NCI-H146 treated with DMSO at 0.1 percent for 48 hours (cell line): ENCODE results near the gene EPS8.
"Not testable (repeated sequence)": the region's sequence is repeated elsewhere in the genome, so short reads cannot be mapped to it uniquely, and the experiment has no call there.

Source experiments
- DNase-seq: peaks from one replicate; lab custom pipeline; 2025; ENCODE audit not compliant: unreplicated experiment; lab: John Stamatoyannopoulos, UW

EPS8 gene

DNA sequence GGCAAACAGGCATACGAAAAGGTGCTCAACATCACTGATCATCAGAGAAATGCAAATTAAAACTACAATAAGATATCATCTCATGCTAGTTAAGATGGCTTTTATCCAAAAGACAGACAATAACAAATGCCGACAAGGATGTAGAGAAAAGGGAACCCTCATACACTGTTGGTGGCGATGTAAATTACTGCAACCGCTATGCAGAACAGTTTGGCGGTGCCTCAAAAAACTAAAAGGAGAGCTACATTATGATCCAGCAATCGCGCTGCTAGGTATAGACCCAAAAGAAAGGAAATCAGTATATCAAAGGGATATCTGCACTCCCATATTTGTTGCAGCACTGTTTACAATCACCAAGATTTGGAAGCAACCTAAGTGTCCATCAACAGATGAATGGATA, 27.0 kb downstream of the EPS8 start:
- DNase-seq = not testable (repeated sequence)

DNA sequence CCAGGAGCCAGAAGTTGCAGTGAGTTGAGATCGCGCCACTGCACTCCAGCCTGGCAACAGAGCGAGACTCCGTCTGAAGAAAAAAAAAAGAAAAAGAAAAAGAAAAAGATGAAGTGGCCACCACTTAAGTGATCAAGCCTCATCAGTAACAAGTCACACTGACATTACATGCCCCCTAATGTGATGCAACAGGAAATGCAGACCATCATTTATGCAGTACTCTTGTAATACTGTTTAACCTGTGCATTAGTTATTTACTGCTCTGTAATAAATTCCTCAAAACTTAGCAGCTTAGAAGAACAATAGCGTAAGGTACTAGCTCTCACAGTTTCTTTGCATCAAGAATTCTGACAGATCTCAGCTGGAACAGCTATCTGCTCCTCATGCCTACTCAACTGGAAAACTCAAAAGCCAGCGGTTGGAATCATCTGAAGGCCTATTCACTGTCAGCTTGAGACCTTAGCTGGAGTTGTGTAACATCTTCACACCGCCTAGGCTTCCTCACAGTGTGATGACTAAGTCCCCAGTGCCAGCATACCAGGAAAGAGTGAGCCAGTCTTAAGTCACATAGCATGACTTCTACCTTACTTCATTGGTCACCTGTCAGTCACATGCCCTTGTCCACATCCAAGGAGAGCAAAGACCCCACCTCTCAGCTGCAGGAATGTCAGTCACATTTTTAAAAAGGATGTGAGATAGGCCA, 31.5 kb downstream of the EPS8 start:
- DNase-seq = no peak

DNA sequence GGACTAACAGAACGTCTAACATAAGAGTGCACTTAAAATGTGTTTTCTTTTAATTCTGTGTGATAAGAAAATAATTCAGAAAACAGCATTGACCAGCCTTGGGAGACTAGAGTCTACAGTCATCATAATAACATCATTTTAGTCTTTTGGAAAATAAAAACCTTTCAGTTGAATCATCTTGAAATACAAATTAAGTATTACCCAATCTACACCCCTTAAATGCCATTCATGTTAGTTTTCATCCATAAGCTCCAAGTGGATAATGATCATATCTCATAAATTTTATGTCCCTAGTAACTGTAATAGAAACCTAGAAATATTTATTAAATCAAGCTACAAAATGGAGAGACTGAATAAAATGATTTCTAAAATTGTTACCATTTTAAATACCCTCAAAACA, 32.4 kb downstream of the EPS8 start:
- DNase-seq = no peak

DNA sequence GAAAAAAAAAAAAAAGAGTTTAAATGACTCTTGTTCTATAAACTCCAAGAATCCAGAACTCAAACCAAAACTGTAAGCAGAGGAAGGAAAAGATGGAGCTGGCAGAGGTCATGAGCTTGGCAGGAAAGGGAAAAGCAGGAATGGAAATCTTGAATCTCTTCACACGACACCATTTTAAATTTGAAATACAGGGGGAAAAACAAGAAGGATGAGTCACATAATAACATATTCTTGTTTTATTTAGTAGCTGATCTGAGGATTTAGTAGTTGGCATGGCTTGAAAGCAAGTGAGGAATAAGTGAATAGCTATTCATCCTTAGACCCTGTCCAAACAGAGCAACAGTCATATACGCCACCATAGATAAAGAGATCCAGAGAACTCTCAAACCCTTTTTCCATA, 35.0 kb downstream of the EPS8 start:
- DNase-seq = no peak

DNA sequence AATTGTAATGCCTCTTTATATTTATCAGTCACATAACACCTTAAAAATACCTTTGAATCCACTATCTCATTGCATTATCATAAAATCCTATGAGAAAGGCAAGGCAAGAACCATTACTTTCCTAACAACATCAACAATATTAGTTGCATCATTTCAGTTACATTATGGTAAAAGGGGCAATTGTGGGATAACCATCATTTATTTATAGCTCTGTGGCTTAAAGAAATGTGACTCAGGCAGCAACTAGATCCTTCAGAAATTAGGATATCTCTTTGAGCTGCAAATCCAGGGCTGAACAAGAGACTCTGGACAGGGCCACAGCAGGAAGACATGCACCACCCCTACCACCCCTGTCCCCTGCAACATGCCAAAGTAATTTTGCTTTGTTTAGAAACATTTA, 36.4 kb downstream of the EPS8 start:
- no peak for DNase-seq

DNA sequence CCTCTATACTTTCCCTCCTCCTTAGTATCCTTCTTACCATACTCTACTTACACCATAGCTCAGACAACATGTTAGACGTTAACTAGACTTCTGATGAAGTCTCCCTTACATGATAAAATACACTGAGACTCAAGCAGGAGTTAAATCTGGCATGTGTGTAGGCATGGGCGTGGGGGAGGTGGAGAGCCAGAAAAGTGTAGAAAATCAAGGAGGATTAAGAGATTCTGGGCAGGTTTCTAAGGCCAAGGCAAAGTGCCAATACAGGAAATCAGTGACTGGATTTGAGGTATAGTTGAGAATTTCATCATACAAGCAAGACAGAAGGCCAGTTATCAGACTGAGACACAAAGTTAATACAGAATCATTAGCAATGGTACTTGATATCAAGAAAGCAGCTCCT, 37.4 kb downstream of the EPS8 start:
- DNase-seq = no peak

DNA sequence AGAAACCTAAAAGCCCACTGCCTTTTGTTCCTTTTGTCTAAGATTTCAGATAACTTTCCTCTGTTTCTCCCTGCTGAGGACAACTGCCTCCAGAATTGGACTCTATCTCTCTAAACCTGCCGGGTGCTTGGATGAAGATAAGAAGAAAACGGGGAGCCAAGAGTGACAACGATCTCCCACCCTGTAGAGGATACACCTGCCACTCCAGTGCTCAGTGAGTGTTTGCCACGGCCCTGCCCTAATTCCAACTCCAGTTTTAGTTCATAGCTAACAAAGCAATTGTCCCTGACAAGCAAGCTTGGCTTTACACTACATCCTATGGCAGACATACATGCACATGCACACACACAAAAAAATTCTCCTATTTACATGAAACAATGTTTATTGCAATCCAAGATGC, 39.3 kb downstream of the EPS8 start:
- no peak for DNase-seq

DNA sequence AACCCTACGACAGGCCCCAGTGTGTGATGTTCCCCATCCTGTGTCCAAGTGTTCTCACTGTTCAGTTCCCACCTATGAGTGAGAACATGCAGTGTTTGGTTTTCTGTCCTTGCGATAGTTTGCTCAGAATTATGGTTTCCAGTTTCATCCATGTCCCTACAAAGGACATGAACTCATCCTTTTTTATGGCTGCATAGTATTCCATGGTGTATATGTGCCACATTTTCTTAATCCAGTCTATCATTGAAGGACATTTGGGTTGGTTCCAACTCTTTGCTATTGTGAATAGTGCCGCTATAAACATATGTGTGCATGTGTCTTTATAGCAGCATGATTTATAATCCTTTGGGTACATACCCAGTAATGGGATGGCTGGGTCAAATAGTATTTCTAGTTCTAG, 47.3 kb downstream of the EPS8 start:
- DNase-seq = not testable (repeated sequence)

DNA sequence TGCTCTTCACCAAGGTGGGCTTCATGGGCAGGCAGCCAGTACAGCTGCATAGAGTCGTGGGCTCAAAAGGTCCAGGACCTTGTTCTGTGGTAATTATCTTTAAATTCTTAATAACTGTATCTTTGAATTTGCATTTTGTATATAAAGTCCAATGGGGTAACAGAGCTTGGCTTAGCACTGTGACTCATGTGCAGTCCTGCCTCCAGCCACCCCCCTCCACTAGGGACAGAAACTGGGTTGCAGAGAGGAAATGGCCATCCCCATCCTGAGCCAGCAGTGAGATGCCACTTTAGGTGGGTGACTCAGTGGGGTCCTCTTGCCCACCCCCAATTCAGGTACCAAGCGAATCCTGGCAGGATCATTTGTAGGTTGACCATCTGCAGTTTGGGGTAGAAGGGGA, 48.1 kb downstream of the EPS8 start:
- DNase-seq = no peak

DNA sequence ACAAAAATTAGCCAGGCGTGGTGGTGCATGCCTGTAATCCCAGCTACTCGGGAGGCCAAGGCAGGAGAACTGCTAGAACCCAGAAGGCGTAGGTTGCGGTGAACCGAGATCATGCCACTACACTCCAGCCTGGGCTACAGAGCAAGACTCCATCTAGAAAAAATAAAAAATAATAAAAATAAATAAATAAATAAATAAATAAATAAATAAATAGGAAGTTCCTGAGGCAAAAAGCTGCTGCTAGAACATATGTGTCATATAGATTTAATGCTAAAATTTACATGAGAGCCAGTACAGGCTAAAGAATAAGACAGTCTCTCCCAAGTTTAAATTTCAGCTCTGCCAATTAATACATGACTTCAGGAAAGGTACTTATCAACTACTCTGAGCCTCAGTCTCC, 48.8 kb downstream of the EPS8 start:
- DNase-seq = not testable (repeated sequence)

DNA sequence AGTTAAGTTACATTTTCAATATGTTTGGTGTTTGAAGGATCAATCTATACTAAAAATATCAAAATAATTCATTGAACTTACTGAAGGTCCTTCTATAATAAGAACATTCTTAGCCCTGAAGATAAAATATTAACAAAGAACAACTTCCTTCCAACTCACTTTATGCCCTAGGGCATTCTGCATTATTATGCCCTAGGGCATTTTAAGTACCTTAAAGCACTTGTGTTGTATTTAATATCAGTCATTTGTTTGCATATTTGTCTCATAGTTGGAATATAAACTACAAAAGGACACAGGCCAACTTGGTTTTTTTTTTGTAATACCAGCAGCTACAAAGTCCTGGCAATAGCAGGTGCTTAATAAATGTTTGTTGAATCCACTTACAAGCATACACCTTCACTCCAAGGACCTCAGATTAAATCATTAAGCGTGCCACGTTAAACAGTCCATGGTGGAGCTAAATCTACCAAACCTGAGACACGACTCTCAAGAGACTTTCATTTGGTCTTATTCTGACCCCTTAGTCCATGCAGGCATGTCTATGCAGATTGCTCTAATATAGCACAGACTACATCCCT, 50.7 kb downstream of the EPS8 start:
- no peak for DNase-seq

DNA sequence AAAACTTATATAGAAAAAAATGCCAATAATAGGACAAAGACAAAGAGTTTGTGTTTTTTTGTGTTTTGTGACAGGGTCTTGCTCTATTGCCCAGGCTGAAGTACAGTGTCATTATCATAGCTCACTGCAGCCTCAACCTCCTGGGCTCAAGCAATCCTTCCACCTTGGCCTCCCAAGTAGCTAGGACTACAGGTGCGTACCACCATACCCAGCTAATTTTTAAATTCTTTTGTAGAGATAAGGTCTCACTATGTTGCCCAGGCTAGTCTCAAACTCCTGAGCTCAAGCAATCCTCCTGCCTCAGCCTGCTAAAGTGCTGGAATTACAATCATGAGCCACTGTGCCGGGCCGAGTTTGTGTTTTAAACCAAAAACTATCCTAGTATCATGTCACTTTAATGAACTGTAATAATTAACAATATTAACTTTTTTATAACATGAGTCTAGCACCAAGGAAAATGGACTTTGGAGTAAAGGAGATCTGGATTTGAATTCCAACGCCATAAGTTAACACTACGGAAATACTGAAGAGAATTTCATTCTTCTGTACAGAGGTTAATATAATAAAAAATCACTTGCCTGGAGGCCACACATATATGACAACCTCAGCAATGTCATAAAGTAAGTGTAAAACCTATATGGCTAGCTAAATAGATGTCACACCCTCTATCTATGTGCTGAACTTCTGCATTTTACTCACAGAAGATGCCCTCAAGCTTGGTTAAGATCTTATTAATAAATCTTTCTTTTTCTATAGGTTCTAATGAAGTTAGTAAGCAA, 53.2 kb downstream of the EPS8 start:
- no peak for DNase-seq

DNA sequence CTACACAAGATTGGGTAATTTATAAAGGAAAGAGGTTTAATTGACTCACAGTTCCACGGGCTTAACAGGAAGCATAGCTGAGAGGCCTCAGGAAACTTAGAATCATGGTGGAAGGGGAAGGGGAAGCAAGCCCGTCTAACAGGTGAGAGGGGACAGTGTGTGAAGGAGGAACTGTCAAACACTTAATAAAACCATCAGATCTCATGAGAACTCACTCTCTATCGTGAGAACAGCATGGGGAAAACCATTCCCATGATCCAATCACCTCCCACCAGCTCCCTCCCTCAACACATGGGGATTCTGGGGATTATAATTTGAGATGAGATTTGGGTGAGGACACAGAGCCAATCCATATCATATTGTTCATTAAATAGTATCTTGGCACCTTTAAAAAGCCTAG, 56.1 kb downstream of the EPS8 start:
- DNase-seq = no peak

DNA sequence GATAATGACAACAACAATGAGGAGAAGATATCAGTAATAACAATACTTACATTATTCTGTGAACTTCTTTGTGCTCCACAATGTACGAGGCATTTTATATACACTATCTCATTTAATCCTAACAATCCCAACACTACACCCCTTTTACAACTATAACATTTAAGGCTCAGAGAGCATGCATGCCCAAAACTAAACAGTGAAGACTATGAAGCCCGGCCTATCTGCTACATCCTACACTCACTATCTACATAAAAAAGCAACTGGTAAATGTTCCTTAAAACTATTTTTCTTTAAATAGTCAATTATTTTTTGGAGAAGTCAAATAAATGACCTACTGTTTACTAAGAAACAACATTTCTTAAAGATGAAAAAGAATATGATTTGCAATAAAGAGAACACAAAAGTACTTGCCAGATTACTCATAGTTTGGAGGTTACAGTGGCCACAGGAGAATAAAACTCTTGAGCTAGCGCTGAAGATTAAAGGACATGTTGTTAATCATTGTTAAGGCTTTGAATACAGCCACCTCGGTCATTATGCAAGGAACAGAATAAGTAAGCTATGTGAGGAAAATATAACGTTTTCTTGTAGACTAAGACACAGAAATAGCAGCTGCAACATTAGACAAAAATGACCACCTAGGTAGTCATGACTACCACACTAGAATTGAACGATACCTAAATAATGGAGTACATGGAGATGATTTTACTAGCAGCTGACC, 56.7 kb downstream of the EPS8 start:
- DNase-seq = no peak

DNA sequence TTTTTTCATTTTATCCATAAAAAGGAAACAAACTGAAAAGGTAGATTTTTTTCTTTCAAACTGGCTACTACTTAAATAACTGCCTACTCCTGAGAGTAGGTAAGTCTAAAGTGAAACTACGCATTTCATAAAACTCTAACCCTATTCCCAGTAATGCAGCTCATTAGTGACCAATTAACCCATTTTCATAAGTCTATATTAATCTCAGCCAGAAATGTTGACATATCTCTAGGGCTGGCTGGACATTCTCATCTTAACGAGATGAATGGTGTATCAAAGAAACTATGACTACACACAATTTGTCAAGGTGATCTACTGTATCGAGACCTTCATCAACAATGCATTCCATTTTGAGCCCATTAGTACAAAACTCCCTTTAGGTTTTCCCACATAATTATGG, 57.2 kb downstream of the EPS8 start:
- no peak for DNase-seq

DNA sequence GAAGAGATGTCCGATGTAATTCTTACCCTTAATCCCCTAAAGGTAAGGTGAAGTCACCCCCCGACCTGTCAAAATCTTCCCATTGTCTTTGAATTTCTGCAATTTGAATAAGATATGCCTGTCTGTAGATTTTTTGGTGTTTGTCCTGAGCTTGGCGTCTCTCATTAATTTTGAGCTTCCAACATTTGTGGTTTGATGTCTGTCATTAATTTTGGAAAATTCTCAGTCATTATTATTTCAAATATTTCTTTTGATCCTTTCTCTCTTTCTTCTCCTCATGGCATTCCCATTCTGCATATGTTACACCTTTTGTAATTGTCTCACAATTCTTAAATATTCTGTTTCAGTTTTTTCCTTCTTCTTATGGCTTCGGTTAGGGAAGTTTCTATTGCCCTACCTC, 60.1 kb downstream of the EPS8 start:
- no peak for DNase-seq

DNA sequence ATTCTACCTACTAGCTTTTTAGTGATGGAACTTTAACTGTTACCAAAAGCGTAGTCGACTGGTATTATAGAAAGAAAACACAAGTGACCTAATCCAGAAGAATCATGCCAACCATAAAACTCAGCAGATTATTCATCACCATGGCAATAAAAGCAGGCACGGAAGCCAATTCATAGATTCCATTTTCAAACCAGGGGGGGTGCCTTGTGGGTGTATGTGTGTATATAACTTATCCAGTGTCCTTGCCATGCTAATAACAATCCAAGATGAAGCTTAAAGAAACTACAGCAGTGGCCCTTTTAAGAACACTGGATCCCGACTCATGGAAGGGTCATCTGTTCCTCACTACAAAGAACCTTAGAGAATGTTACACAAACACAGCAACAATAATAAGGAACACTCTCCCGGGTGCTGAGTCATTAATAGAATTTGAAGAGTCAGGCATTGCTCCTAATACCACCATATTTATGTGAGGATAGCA, 61.0 kb downstream of the EPS8 start:
- no peak for DNase-seq

DNA sequence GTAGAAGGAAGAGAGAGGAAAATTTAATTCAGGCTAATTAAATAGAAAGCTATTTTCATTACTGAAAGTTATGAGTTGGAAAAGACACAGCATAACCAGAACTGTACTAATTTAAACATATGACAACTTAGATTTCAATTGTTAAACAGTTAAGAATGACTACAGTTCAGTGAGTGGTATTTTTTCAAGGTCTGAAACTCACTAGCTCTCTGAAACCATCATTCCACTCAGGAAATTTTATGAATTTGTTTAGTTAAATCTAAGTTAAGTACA, 62.4 kb downstream of the EPS8 start:
- DNase-seq = no peak

DNA sequence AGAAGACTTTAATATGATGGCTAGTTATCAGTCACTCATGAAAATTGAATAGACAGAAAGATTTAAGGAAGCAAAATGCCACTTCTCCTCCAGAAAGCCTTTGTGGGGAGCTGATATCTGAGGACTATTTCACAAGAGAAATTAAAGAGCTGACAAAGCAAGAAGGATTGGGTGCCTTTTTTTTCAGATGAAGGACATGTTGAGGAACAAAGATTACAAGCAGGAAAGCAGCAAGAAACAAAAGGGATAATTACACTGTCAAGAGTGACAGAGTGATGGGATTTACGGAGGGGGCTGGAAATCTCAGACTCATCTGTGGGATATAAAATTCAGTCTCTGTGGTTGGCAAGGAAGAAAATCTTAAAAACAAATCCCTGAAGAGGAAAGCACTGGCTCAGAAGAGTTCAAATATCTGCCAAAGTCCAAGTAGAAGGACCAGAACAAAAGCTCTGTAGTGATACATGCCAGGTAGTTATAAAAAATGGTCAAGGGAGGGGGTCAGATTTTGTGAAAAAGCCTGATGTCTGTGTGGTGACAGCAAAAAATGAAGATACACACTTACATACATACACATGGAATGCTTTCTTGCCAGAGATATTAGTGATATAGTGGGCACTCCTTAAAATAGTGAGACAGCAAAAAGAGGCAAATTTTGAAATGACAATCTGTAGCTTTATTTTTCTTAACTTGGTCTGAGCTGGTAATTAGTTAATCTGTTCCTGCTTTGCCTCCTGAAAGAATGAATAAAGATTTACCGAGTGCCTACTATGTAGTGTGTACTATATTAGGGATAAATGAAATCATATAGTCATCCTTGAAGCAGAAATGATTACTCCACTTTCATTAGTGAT, 62.9 kb downstream of the EPS8 start:
- no peak for DNase-seq

DNA sequence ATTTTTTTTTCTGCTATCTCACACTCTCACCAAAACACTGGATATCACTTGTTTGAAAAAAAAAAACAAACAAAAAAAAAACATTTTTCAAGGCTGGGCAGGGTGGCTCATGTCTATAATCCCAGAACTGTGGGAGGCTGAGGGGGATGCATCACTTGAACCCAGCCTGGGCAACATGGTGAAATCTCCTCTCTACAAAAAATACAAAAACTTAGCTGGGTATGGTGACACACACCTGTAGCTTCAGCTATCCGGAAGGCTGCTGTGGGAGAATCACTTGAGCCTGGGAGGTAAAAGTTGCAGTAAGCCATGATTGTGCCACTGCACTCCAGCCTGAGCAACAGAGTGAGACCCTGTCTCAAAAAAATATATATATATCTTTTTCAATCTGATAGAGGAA, 66.2 kb downstream of the EPS8 start:
- no peak for DNase-seq
